ENCODE data around the gene AFDN. TPM values are rescaled to one million over a fixed set of nuclear protein-coding genes. Genes with fewer than 3 reads are reported as not detected.

The AFDN gene
- total RNA-seq, 1 donor from 2014 or later, result 102 TPM

GRCh38 chr6:167840526-167841179 is 13.9 kb downstream of the AFDN start:
- Histone ChIP-seq H2AFZ (ENCODE audit: low read depth, low read length) (no peak overlapping the region), H3K36me3 (ENCODE audit: insufficient read depth, low read length) (no peaks in the 10 kb centered on the region), H3K79me2 (ENCODE audit: insufficient read depth, low read length) (peaks cover 88% of the 10 kb centered on the region), H3K4me3 (ENCODE audit: insufficient read depth, low read depth, low read length) (no peak overlapping the region), H3K27me3 (ENCODE audit: insufficient read depth, low read length) (no peaks in the 10 kb centered on the region), H3K27ac (ENCODE audit: low read depth, low read length) (no peak overlapping the region), H4K20me1 (ENCODE audit: insufficient read depth, low read length) (peaks cover 72% of the 10 kb centered on the region), H3K4me2 (ENCODE audit: low read length) (no peak overlapping the region), H3K9ac (ENCODE audit: low read length) (no peak overlapping the region), H3K9me3 (ENCODE audit: insufficient read depth, low read depth, low read length) (no peaks in the 10 kb centered on the region), H3K4me1 (ENCODE audit: insufficient read depth, low read length) (no peaks in the 10 kb centered on the region)
- Mint-ChIP-seq H3K4me1 (ENCODE audit: low read depth, unreplicated experiment) (peaks cover 10% of the 10 kb centered on the region), H3K27me3 (ENCODE audit: low read depth, unreplicated experiment) (no peaks in the 10 kb centered on the region), H3K36me3 (ENCODE audit: low read depth, unreplicated experiment) (no peaks in the 10 kb centered on the region), H3K9me3 (ENCODE audit: unreplicated experiment) (no peaks in the 10 kb centered on the region), H3K27ac (ENCODE audit: unreplicated experiment) (no peak overlapping the region), H3K4me3 (ENCODE audit: unreplicated experiment) (no peak overlapping the region)
- DNase-seq (ENCODE audit: low read depth), result no peak
- no peak for FAIRE-seq
- no peak for TF ChIP-seq CTCF (IDR thresholded peaks at IDR 0.05; ENCODE audit: insufficient read depth, low read depth, low read length)
- no peak for TF ChIP-seq EZH2 (IDR thresholded peaks at IDR 0.05; ENCODE audit: insufficient read depth, low read length)

DNA sequence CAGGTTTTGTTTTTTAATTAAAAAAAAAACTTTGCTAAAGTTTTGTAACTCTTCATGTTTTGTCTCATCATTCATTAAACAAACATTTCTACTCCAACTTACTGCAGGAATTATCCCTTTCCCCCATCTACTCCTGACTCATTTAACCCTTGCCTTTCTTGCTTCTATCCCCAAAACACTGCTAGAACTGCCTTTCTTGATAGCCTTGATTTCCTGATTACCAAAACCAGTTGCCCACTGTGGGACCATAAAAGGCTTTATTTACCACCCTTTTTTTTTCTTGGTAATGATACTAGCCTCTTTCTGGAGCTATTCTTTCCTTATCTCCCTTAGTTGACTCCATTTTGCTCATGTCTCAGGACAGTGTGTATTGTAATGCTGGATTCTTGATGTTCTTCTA is 15.3 kb downstream of the AFDN start:
- FAIRE-seq, result no peak
- no peak overlapping the region for H3K4me2 ChIP-seq (ENCODE audit: low read length)

More for the DNA sequence above, 15.3 kb downstream of the AFDN start:
- H2AFZ ChIP-seq (ENCODE audit: low read depth, low read length), result no peak overlapping the region
- H3K9me3 ChIP-seq (ENCODE audit: insufficient read depth, low read depth, low read length), result no peaks in the 10 kb centered on the region
- no peaks in the 10 kb centered on the region for H3K27me3 ChIP-seq (ENCODE audit: insufficient read depth, low read length)
- no peak overlapping the region for H3K4me3 Mint-ChIP-seq (ENCODE audit: unreplicated experiment)
- H3K4me3 ChIP-seq (ENCODE audit: insufficient read depth, low read depth, low read length), result no peak overlapping the region
- H3K9me3 Mint-ChIP-seq (ENCODE audit: unreplicated experiment), result no peaks in the 10 kb centered on the region
- H3K36me3 ChIP-seq (ENCODE audit: insufficient read depth, low read length), result no peaks in the 10 kb centered on the region
- H3K79me2 ChIP-seq (ENCODE audit: insufficient read depth, low read length), result peaks cover 84% of the 10 kb centered on the region
- no peak for DNase-seq (ENCODE audit: low read depth)
- H3K27me3 Mint-ChIP-seq (ENCODE audit: low read depth, unreplicated experiment), result no peaks in the 10 kb centered on the region
- peaks cover 10% of the 10 kb centered on the region for H3K4me1 Mint-ChIP-seq (ENCODE audit: low read depth, unreplicated experiment)
- no peak for TF ChIP-seq CTCF (IDR thresholded peaks at IDR 0.05; ENCODE audit: insufficient read depth, low read depth, low read length)
- no peak for TF ChIP-seq EZH2 (IDR thresholded peaks at IDR 0.05; ENCODE audit: insufficient read depth, low read length)
- no peak overlapping the region for H3K27ac Mint-ChIP-seq (ENCODE audit: unreplicated experiment)
- H3K4me1 ChIP-seq (ENCODE audit: insufficient read depth, low read length), result no peaks in the 10 kb centered on the region
- H3K36me3 Mint-ChIP-seq (ENCODE audit: low read depth, unreplicated experiment), result no peaks in the 10 kb centered on the region
- no peak overlapping the region for H3K9ac ChIP-seq (ENCODE audit: low read length)
- H3K27ac ChIP-seq (ENCODE audit: low read depth, low read length), result no peak overlapping the region
- H4K20me1 ChIP-seq (ENCODE audit: insufficient read depth, low read length), result peaks cover 71% of the 10 kb centered on the region

All from astrocyte (in vitro differentiated cells and primary cell).